A673 (cell line): ENCODE measurements around the gene EMX1. TPM values are rescaled to one million over a fixed set of nuclear protein-coding genes. Genes with fewer than 3 reads are reported as not detected.

Experiments
- BruUV-seq: library from RNA; stranded (reverse); fragments of 400-500 nt; replicated peaks from 2 replicates; lab custom pipeline; 2021; lab: Mats Ljungman, UMichigan
- CTCF ChIA-PET: fragments of 300-600 bp; sonication (Branson Sonifier 250); formaldehyde crosslinking; loops from one replicate; lab custom pipeline; 2022; ENCODE audit warnings: antibody characterized with exemption; lab: Charles Lee
- POLR2A ChIA-PET: fragments of 300-600 bp; sonication (Branson Sonifier 250); formaldehyde crosslinking; loops from one replicate; lab custom pipeline; 2022; ENCODE audit warnings: antibody characterized with exemption; ENCODE audit not compliant: low non-redundant PET; lab: Charles Lee
- DNase-seq: peaks from one replicate; pipeline ENCODE4 v3.0.0-alpha.2; 2015; ENCODE audit warnings: low spot score
- H3K27ac ChIP-seq: fragments of 200-600 bp; sonication (generic); 2 replicates; pipeline ENCODE4 v1.5.1; 2016; ENCODE audit warnings: mixed run types, low read depth, mild to moderate bottlenecking, mixed read lengths, antibody characterized with exemption, low read length; ENCODE audit not compliant: poor library complexity, severe bottlenecking
- H3K27me3 ChIP-seq: fragments of 200-600 bp; sonication (generic); replicated peaks from 2 replicates; pipeline ENCODE4 v1.6.1; 2017; ENCODE audit warnings: mixed run types, low read depth, mild to moderate bottlenecking, mixed read lengths, antibody characterized with exemption, low read length; ENCODE audit not compliant: insufficient read depth, poor library complexity
- H3K36me3 ChIP-seq: fragments of 200-600 bp; sonication (generic); 2 replicates; pipeline ENCODE4 v1.6.1; 2016; ENCODE audit warnings: mixed run types, mild to moderate bottlenecking, mixed read lengths, antibody characterized with exemption, low read length; ENCODE audit not compliant: insufficient read depth, poor library complexity, severe bottlenecking
- H3K4me1 ChIP-seq: fragments of 200-600 bp; sonication (generic); 2 replicates; pipeline ENCODE4 v1.6.1; 2017; ENCODE audit warnings: mixed run types, mild to moderate bottlenecking, mixed read lengths, antibody characterized with exemption, low read length; ENCODE audit not compliant: insufficient read depth, poor library complexity, severe bottlenecking
- H3K4me3 ChIP-seq: fragments of 200-600 bp; sonication (generic); 2 replicates; pipeline ENCODE4 v1.5.1; 2016; ENCODE audit warnings: low read depth, mixed run types, mild to moderate bottlenecking, mixed read lengths, low read length; ENCODE audit not compliant: poor library complexity, severe bottlenecking
- H3K9me3 ChIP-seq: fragments of 200-600 bp; sonication (generic); 2 replicates; pipeline ENCODE4 v1.6.1; 2016; ENCODE audit warnings: mixed run types, low read depth, mild to moderate bottlenecking, mixed read lengths, antibody characterized with exemption, low read length; ENCODE audit not compliant: poor library complexity, severe bottlenecking
- EZH2 ChIP-seq: fragments of 200-600 bp; sonication (generic); IDR thresholded peaks from 2 replicates; pipeline ENCODE4 v1.6.1; 2017; ENCODE audit warnings: borderline replicate concordance, low read depth, mild to moderate bottlenecking, mixed read lengths, antibody characterized with exemption, low read length; ENCODE audit not compliant: poor library complexity, severe bottlenecking
- intact Hi-C: fragments of 100-400 bp; cut with micrococcal nuclease; formaldehyde crosslinking; loops from one replicate; pipeline ENCODE4 v1.10.0; 2022; ENCODE audit not compliant: unreplicated experiment
- total RNA-seq: library from RNA; stranded (reverse); gene quantifications from 2 replicates; pipeline ENCODE4 v1.2.3, GENCODE V29; 2021
- TF ChIP-seq, protein P1 (sequence below): fragments of 300-800, 200-600 bp; sonication (generic); conservative IDR thresholded peaks from 2 replicates; pipeline ENCODE4 v1.5.1; 2017; ENCODE audit warnings: low read depth, mild to moderate bottlenecking, antibody characterized with exemption, low read length, moderate library complexity, mixed read lengths

EMX1 gene
- total RNA-seq, 1 experiment from 2014 or later, result not detected

GRCh38 chr2:72925328-72925943, 8.1 kb downstream of the EMX1 start:
- peaks cover 100% of the 10 kb centered on the region for H3K27me3 ChIP-seq
- DNase-seq, result no peak
- no TSS peak for BruUV-seq
- H3K27ac ChIP-seq, result no peak overlapping the region
- ChIA-PET CTCF (no interaction called here), POLR2A (interaction anchor here (0.7 kb wide), 1 partner anchor 65 kb away, joined by 3 read pairs; no protein-coding TSS in a partner anchor)
- peak; percentile 89 for TF ChIP-seq EZH2
- TF ChIP-seq, protein P1, sequence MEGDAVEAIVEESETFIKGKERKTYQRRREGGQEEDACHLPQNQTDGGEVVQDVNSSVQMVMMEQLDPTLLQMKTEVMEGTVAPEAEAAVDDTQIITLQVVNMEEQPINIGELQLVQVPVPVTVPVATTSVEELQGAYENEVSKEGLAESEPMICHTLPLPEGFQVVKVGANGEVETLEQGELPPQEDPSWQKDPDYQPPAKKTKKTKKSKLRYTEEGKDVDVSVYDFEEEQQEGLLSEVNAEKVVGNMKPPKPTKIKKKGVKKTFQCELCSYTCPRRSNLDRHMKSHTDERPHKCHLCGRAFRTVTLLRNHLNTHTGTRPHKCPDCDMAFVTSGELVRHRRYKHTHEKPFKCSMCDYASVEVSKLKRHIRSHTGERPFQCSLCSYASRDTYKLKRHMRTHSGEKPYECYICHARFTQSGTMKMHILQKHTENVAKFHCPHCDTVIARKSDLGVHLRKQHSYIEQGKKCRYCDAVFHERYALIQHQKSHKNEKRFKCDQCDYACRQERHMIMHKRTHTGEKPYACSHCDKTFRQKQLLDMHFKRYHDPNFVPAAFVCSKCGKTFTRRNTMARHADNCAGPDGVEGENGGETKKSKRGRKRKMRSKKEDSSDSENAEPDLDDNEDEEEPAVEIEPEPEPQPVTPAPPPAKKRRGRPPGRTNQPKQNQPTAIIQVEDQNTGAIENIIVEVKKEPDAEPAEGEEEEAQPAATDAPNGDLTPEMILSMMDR, result no peak
- intact Hi-C loops, result no loop called here
- no peaks in the 10 kb centered on the region for H3K36me3 ChIP-seq
- H3K4me3 ChIP-seq, result no peak overlapping the region
- no peaks in the 10 kb centered on the region for H3K9me3 ChIP-seq
- H3K4me1 ChIP-seq, result no peaks in the 10 kb centered on the region

DNA sequence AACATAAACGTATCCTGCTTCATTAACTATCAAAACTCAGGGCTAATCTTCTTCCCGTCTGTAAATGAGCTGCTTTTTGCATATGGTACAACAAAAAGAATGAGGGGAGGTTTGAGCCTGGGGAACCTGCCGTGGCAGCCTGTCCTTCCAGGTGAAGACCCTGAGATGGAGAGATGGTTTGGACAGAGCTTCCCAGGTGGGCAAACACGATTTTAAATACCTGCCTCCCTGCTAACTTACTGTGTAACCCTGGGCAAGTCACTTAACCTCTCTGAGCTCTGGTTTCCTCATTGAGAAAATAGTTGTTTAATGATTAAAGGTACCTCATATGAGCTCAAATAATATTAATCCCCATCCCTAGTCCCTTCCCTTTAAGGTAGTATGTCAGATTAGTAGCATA, 9.0 kb downstream of the EMX1 start:
- intact Hi-C loops, result no loop called here
- ChIA-PET POLR2A (interaction anchor here (0.7 kb wide), 1 partner anchor 64 kb away, joined by 3 read pairs; no protein-coding TSS in a partner anchor), CTCF (no interaction called here)
- BruUV-seq, result no TSS peak
- H3K4me1 ChIP-seq, result no peaks in the 10 kb centered on the region
- H3K36me3 ChIP-seq, result no peaks in the 10 kb centered on the region
- no peaks in the 10 kb centered on the region for H3K9me3 ChIP-seq
- H3K27me3 ChIP-seq, result peaks cover 92% of the 10 kb centered on the region
- no peak for DNase-seq
- H3K27ac ChIP-seq, result no peak overlapping the region
- TF ChIP-seq EZH2, result no peak
- TF ChIP-seq, protein P1, result no peak
- H3K4me3 ChIP-seq, result no peak overlapping the region

- peaks cover 86% of the 10 kb centered on the region for H3K27me3 ChIP-seq
- no peaks in the 10 kb centered on the region for H3K9me3 ChIP-seq
- H3K4me3 ChIP-seq, result no peak overlapping the region
- no peak overlapping the region for H3K27ac ChIP-seq
- ChIA-PET POLR2A (no interaction called here), CTCF (no interaction called here)
- no peak for DNase-seq
- no peaks in the 10 kb centered on the region for H3K4me1 ChIP-seq
- TF ChIP-seq, protein P1, result no peak
- no peak for TF ChIP-seq EZH2
- intact Hi-C loops, result no loop called here
- H3K36me3 ChIP-seq, result no peaks in the 10 kb centered on the region
- BruUV-seq, result no TSS peak
These were observed 9.6 kb downstream of the EMX1 start for GRCh38 chr2:72926811-72927465.
